HepG2 (cell line): ENCODE results near the gene TM9SF4. TPM values are rescaled to one million over a fixed set of nuclear protein-coding genes. Genes with fewer than 3 reads are reported as not detected.
A peak's percentile ranks its signal among the peaks of the same experiment; 100 is the strongest.

ENCODE experiments used
- DNMT1 ChIP-seq: sonication (generic); formaldehyde crosslinking; IDR thresholded peaks from 2 replicates; pipeline ENCODE4 v1.5.1; 2020; ENCODE audit warnings: mild to moderate bottlenecking, missing genetic modification reagents
- GPN1 ChIP-seq: sonication (generic); formaldehyde crosslinking; IDR thresholded peaks from 2 replicates; pipeline ENCODE4 v1.5.1; 2020; ENCODE audit warnings: missing genetic modification reagents, borderline replicate concordance
- HDAC6 ChIP-seq: fragments of 200-600 bp; sonication (generic); IDR thresholded peaks from 2 replicates; pipeline ENCODE4 v1.7.0; 2017; ENCODE audit warnings: mild to moderate bottlenecking, antibody characterized with exemption, low read length, low read depth
- HIC2 ChIP-seq: sonication (generic); formaldehyde crosslinking; IDR thresholded peaks from 2 replicates; pipeline ENCODE4 v1.9.0; 2022; ENCODE audit warnings: low read depth, missing genetic modification reagents
- MXI1 ChIP-seq: IDR thresholded peaks from 3 replicates; pipeline ENCODE4 v1.6.1; 2012; ENCODE audit warnings: low read depth, low read length, inconsistent platforms, borderline replicate concordance
- PITX1 ChIP-seq: sonication (generic); formaldehyde crosslinking; IDR thresholded peaks from 2 replicates; pipeline ENCODE4 v1.5.1; 2020; ENCODE audit warnings: mild to moderate bottlenecking, missing genetic modification reagents
- PRMT3 ChIP-seq: sonication (generic); formaldehyde crosslinking; IDR thresholded peaks from 2 replicates; pipeline ENCODE4 v1.8.1; 2022; ENCODE audit warnings: low read depth, mild to moderate bottlenecking, moderate library complexity, missing genetic modification reagents, borderline replicate concordance
- TERF1 ChIP-seq: sonication (generic); formaldehyde crosslinking; IDR thresholded peaks from 2 replicates; pipeline ENCODE4 v1.8.0; 2022; ENCODE audit warnings: mild to moderate bottlenecking, missing genetic modification reagents, moderate library complexity
- ZNF225 ChIP-seq: sonication (generic); formaldehyde crosslinking; IDR thresholded peaks from 2 replicates; pipeline ENCODE4 v1.4.0; 2020; ENCODE audit warnings: mild to moderate bottlenecking, missing genetic modification reagents
- ZNF264 ChIP-seq: sonication (generic); formaldehyde crosslinking; IDR thresholded peaks from 2 replicates; pipeline ENCODE4 v1.4.0; 2020; ENCODE audit warnings: missing genetic modification reagents
- ZNF547 ChIP-seq: sonication (generic); formaldehyde crosslinking; IDR thresholded peaks from 2 replicates; pipeline ENCODE4 v1.5.1; 2020; ENCODE audit warnings: mild to moderate bottlenecking, missing genetic modification reagents
- ZNF792 ChIP-seq: IDR thresholded peaks from 2 replicates; pipeline ENCODE4 v1.6.1; 2016
- polyA plus RNA-seq, 8 experiments: library from polyadenylated mRNA; depleted of rRNA in 3 of 8; stranded (reverse) in 7 of 8; unstranded in 1 of 8; fragments of >200 nt; fragmentation: Illumina TruSeq in 4 of 8; extraction: Trizol in 4 of 8; gene quantifications; 2 replicates each; pipeline versions ENCODE4 v1.2.1 to v1.2.3, GENCODE V29; 2011 to 2016; ENCODE audit warnings: low read depth in 4 of 8, missing spikeins in 1 of 8, mixed read lengths in 1 of 8; ENCODE audit not compliant: insufficient read depth in 1 of 8
- total RNA-seq, 5 experiments: library from RNA; depleted of rRNA; stranded (reverse); fragments of >200 nt; fragmentation: Illumina TruSeq; extraction: Trizol; gene quantifications; 2 replicates each; pipeline ENCODE4 v1.2.3, GENCODE V29; 2016; ENCODE audit warnings: low read depth in 1 of 5
- TF ChIP-seq, protein P1 (sequence below): sonication (generic); formaldehyde crosslinking; IDR thresholded peaks from 2 replicates; pipeline ENCODE4 v1.8.0; 2022; ENCODE audit warnings: mild to moderate bottlenecking, missing genetic modification reagents, moderate library complexity
- TF ChIP-seq, protein P2 (sequence below): IDR thresholded peaks from 2 replicates; pipeline ENCODE4 v1.6.1; 2016; ENCODE audit warnings: low read depth, control low read depth
- TF ChIP-seq, protein P3 (sequence below): sonication (generic); formaldehyde crosslinking; IDR thresholded peaks from 2 replicates; pipeline ENCODE4 v1.5.1; 2020; ENCODE audit warnings: mild to moderate bottlenecking, moderate library complexity, missing genetic modification reagents
- TF ChIP-seq, protein P4 (sequence below), 2 experiments: sonication (generic) in 1 of 2; formaldehyde crosslinking in 1 of 2; IDR thresholded peaks; 2 replicates each; pipeline versions ENCODE4 v1.5.1 to v1.6.1; 2011 to 2020; ENCODE audit warnings: borderline replicate concordance in 1 of 2, low read depth in 1 of 2, low read length in 1 of 2, mild to moderate bottlenecking in 1 of 2, missing genetic modification reagents in 1 of 2, moderate library complexity in 1 of 2

Gene TM9SF4
- total and polyA plus RNA-seq, 2 of the 13 experiments (the other 11 are each of a cell fraction or from before 2014, with no cell fraction given), result 53.5 to 171 TPM

DNA sequence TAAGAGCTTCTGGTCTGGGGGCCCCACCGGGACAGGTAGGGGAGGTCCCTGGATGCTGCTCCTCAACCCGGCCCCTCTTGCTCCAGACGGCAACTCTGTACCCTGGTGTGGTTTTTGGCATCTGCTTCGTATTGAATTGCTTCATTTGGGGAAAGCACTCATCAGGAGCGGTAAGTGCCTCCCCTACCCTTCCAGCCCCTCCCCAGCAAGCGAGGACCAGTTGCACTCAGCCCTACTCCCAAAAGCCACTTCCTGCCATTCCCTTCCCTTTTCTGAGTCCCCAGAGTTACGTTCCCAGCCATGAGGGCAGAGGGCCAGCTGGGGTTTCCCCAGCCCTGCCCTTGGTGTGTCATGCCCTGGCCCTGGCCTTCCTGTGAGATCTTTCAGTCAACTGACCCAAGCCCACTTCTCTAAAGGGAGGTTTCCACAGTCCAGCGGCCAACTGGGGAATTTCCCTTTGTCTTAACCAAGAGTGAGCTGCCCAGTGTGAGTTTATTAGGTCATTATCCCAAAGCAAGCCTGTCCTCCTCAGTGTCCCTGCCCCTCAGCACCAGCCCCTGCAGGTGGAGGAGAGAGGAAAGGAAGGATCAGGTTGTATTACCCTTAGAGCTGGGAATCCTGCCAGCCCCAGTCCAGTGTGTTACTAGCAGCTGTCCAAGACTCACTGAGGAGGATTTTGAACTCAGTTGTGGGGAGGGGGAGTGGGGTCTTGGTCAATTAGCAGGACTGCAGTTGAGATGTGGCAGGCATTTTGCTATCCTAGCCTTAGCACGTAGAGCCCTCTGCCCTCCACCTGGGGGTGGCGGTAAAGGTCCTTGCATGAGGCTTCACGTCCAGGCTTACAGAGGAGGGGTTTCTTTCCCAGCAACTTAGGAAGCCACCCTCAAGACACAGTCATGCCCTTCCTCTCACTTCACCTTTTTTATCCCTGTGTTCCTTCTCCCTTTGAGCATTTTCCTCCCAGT, 45.8 kb downstream of the TM9SF4 start (continued):
- no peak for TF ChIP-seq PRMT3 (CRISPR knock-in tag)
- TF ChIP-seq MXI1, result peak; percentile 27; the same call in 1 of the 3 replicates
- no peak for TF ChIP-seq ZNF264 (CRISPR knock-in tag)
- no peak for TF ChIP-seq HDAC6
- TF ChIP-seq, protein P1, sequence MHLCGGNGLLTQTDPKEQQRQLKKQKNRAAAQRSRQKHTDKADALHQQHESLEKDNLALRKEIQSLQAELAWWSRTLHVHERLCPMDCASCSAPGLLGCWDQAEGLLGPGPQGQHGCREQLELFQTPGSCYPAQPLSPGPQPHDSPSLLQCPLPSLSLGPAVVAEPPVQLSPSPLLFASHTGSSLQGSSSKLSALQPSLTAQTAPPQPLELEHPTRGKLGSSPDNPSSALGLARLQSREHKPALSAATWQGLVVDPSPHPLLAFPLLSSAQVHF (CRISPR knock-in tag), result no peak
- TF ChIP-seq HIC2 (CRISPR knock-in tag), result peak; percentile 44; the same call in 1 of the 2 replicates
- TF ChIP-seq ZNF792 (CRISPR knock-in tag), result no peak
- TF ChIP-seq GPN1 (CRISPR knock-in tag), result no peak
- 0 out of 2 replicates have a peak, but pooled peaks have one; percentile 67 for TF ChIP-seq TERF1 (CRISPR knock-in tag)
- TF ChIP-seq, protein P2, sequence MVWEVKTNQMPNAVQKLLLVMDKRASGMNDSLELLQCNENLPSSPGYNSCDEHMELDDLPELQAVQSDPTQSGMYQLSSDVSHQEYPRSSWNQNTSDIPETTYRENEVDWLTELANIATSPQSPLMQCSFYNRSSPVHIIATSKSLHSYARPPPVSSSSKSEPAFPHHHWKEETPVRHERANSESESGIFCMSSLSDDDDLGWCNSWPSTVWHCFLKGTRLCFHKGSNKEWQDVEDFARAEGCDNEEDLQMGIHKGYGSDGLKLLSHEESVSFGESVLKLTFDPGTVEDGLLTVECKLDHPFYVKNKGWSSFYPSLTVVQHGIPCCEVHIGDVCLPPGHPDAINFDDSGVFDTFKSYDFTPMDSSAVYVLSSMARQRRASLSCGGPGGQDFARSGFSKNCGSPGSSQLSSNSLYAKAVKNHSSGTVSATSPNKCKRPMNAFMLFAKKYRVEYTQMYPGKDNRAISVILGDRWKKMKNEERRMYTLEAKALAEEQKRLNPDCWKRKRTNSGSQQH (CRISPR knock-in tag), result 0 out of 2 replicates have a peak, but pooled peaks have one; percentile 14
- no peak for TF ChIP-seq DNMT1
- TF ChIP-seq, protein P3, sequence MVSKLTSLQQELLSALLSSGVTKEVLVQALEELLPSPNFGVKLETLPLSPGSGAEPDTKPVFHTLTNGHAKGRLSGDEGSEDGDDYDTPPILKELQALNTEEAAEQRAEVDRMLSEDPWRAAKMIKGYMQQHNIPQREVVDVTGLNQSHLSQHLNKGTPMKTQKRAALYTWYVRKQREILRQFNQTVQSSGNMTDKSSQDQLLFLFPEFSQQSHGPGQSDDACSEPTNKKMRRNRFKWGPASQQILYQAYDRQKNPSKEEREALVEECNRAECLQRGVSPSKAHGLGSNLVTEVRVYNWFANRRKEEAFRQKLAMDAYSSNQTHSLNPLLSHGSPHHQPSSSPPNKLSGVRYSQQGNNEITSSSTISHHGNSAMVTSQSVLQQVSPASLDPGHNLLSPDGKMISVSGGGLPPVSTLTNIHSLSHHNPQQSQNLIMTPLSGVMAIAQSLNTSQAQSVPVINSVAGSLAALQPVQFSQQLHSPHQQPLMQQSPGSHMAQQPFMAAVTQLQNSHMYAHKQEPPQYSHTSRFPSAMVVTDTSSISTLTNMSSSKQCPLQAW (CRISPR knock-in tag), result peak; percentile 87
- TF ChIP-seq ZNF547, result no peak
- TF ChIP-seq, protein P4, sequence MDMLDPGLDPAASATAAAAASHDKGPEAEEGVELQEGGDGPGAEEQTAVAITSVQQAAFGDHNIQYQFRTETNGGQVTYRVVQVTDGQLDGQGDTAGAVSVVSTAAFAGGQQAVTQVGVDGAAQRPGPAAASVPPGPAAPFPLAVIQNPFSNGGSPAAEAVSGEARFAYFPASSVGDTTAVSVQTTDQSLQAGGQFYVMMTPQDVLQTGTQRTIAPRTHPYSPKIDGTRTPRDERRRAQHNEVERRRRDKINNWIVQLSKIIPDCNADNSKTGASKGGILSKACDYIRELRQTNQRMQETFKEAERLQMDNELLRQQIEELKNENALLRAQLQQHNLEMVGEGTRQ (IDR thresholded peaks at IDR 0.05; ENCODE audit: low read depth, low read length), result no peak
- TF ChIP-seq, protein P4 (CRISPR knock-in tag; IDR thresholded peaks at IDR 0.05; ENCODE audit: borderline replicate concordance), result no peak
- TF ChIP-seq PITX1, result peak; percentile 32; the same call in 1 of the 2 replicates
- 0 out of 2 replicates have a peak, but pooled peaks have one; percentile 5 for TF ChIP-seq ZNF225
